Cardiac muscle cell (in vitro differentiated cells and primary cell): ENCODE measurements around the gene KDM5A. TPM values are rescaled to one million over a fixed set of nuclear protein-coding genes. Genes with fewer than 3 reads are reported as not detected.
A peak's percentile ranks its signal among the peaks of the same experiment; 100 is the strongest.
"Not testable (repeated sequence)": the region's sequence is repeated elsewhere in the genome, so short reads cannot be mapped to it uniquely, and the experiment has no call there.

Experiments used
- DNase-seq, 2 donors: peaks; one replicate each; pipeline versions ENCODE4 v3.0.0 to v3.0.0-alpha.2; 2010 to 2017; ENCODE audit warnings: low read depth in 1 of 2, low spot score in 1 of 2
- H3K27ac ChIP-seq: fragments of 200-600 bp; sonication (generic); 2 replicates; pipeline ENCODE4 v1.5.1; 2016
- H3K27me3 ChIP-seq: fragments of 200-600 bp; sonication (generic); 2 replicates; pipeline ENCODE4 v1.6.0; 2016; ENCODE audit warnings: control low read depth
- H3K36me3 ChIP-seq: fragments of 200-600 bp; sonication (generic); 2 replicates; pipeline ENCODE4 v1.5.1; 2016; ENCODE audit warnings: control low read depth
- H3K4me1 ChIP-seq: fragments of 200-600 bp; sonication (generic); 2 replicates; pipeline ENCODE4 v1.8.1; 2017; ENCODE audit warnings: low read depth, mild to moderate bottlenecking, mixed run types
- H3K4me3 ChIP-seq: fragments of 200-600 bp; sonication (generic); 2 replicates; pipeline ENCODE4 v1.5.1; 2016; ENCODE audit warnings: mild to moderate bottlenecking
- H3K9me3 ChIP-seq: fragments of 200-600 bp; sonication (generic); 2 replicates; pipeline ENCODE4 v1.5.1; 2017; ENCODE audit warnings: low read depth, mild to moderate bottlenecking, control low read depth
- CTCF ChIP-seq: IDR thresholded peaks from 2 replicates; pipeline ENCODE4 v1.5.1; 2012; ENCODE audit warnings: low read depth, mild to moderate bottlenecking, low read length
- polyA plus RNA-seq: library from polyadenylated mRNA; unstranded; fragments of >200 nt; fragmentation: Nextera tagmentation; extraction: Ambion mirVana; gene quantifications from 2 replicates; pipeline ENCODE4 v1.2.1, GENCODE V29; 2016
- total RNA-seq: library from RNA; depleted of rRNA; stranded (reverse); fragments of >200 nt; gene quantifications from 2 replicates; pipeline ENCODE4 v1.2.3, GENCODE V29; 2016

KDM5A gene
- total and polyA plus RNA-seq, 2 experiments from 2014 or later = 36.3 to 41.1 TPM

- H3K4me1 ChIP-seq = peaks cover 3% of the 10 kb centered on the region
- H3K36me3 ChIP-seq = no peaks in the 10 kb centered on the region
- H3K27ac ChIP-seq = peak within 1 kb of the TSS; percentile 79
- peak within 1 kb of the TSS; percentile 79 for H3K4me3 ChIP-seq
- no peaks in the 10 kb centered on the region for H3K9me3 ChIP-seq
- no peaks in the 10 kb centered on the region for H3K27me3 ChIP-seq
- TF ChIP-seq CTCF = peak; percentile 36
- DNase-seq = peak; percentile 94 to 95
Observed at GRCh38 chr12:401235-402028, 12.3 kb upstream of the KDM5A start, which contains the start of gene CCDC77. TSS of gene CCDC77 (plus strand) at chr12:401644. CDS start at chr12:409384, 7,740 bp downstream.

DNA sequence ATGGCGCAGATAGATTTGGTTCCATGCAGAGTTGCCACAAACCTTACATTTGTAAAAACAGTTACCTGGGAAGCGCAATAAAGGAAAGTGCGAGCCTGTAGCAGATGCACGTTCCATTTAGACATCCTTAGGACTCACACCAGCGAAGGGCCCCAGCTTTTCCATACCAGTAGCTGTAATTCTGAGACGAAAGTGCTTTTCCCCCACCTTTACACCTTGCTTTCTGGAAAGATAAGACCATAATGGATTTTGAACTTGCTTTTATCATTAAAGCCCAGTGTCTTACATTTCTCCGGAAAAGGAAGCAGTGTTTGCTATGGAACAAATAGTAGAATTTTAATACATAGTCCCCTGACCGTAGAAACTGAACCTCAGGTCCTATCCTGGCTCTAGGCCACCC lies 11.7 kb upstream of the KDM5A start:
- TF ChIP-seq CTCF = no peak
- Histone ChIP-seq H3K36me3 (no peaks in the 10 kb centered on the region), H3K9me3 (no peaks in the 10 kb centered on the region), H3K27me3 (no peaks in the 10 kb centered on the region), H3K4me3 (peak overlapping the region; percentile 79), H3K4me1 (peaks cover 3% of the 10 kb centered on the region), H3K27ac (no peak overlapping the region)
- no peak for DNase-seq

GRCh38 chr12:388541-389141 lies 479 bp downstream of the KDM5A start:
- Histone ChIP-seq H3K36me3 (peaks cover 17% of the 10 kb centered on the region), H3K4me1 (peaks cover 16% of the 10 kb centered on the region), H3K27me3 (no peaks in the 10 kb centered on the region), H3K27ac (peak overlapping the region; percentile 98), H3K9me3 (no peaks in the 10 kb centered on the region), H3K4me3 (peak overlapping the region; percentile 83)
- DNase-seq = peak; percentile 20 to 29
- no peak for TF ChIP-seq CTCF

DNA sequence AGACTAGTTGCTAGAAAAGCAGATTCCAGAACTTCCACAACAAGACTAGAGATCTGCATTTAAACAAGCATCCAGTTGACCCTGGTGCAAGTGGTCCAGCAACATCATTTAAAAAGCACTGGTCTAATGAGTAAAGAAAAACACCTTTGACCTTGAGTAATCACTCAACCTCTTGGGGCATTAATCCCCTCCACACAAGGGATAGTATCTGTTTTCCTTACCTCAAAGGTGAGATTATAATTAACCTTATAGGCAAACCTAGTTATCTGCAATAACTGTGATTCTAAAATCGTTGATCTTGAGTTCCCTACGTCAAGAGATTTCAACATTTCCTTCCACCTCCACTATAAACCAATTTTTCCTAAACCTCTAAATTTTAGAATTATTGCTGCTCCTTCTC lies 1.1 kb downstream of the KDM5A start:
- Histone ChIP-seq H3K27me3 (no peaks in the 10 kb centered on the region), H3K4me1 (peaks cover 16% of the 10 kb centered on the region), H3K36me3 (peaks cover 23% of the 10 kb centered on the region), H3K4me3 (peak overlapping the region; percentile 83), H3K27ac (peak overlapping the region; percentile 98), H3K9me3 (no peaks in the 10 kb centered on the region)
- TF ChIP-seq CTCF = no peak
- no peak for DNase-seq

GRCh38 chr12:386651-387050 lies 2.5 kb downstream of the KDM5A start:
- no peak for TF ChIP-seq CTCF

GRCh38 chr12:370739-371485 lies 18.2 kb downstream of the KDM5A start:
- not testable (repeated sequence) for DNase-seq

More at GRCh38 chr12:386651-387050, 2.5 kb downstream of the KDM5A start:
- H3K36me3 ChIP-seq = peaks cover 37% of the 10 kb centered on the region
- H3K9me3 ChIP-seq = no peaks in the 10 kb centered on the region
- no peaks in the 10 kb centered on the region for H3K27me3 ChIP-seq
- peak overlapping the region; percentile 83 for H3K4me3 ChIP-seq
- H3K4me1 ChIP-seq = peaks cover 16% of the 10 kb centered on the region
- H3K27ac ChIP-seq = no peak overlapping the region
- DNase-seq = peak in 1 of 2 donors; percentile 42

More at GRCh38 chr12:370739-371485, 18.2 kb downstream of the KDM5A start:
- peaks cover 23% of the 10 kb centered on the region for H3K36me3 ChIP-seq
- not testable (repeated sequence) for H3K4me1 ChIP-seq, H3K27me3 ChIP-seq, H3K27ac ChIP-seq, H3K9me3 ChIP-seq, H3K4me3 ChIP-seq
